ACHN (cell line): ENCODE measurements around the gene SARM1.

Experiments
- DNase-seq: peaks from one replicate; pipeline ENCODE4 v3.0.0-alpha.2; 2015
- in situ Hi-C: cut with HindIII; loops from 2 replicates; pipeline ENCODE4 v1.10.0; 2017; ENCODE audit warnings: low sequenced_read_pairs, low pct_ligation_motif_present, low pct_unique_long_range_greater_than_20kb

The SARM1 gene

GRCh38 chr17:28364665-28365363 is 6.7 kb upstream of the SARM1 start, which contains the start of gene SEBOX:
TSS of gene SEBOX (minus strand) at chr17:28365199. CDS start at chr17:28365151, 48 bp downstream.
- DNase-seq, result no peak
- in situ Hi-C loops, result no loop called here

GRCh38 chr17:28365487-28365886 is 6.0 kb upstream of the SARM1 start:
- no peak for DNase-seq
- in situ Hi-C loops, result no loop called here

DNA sequence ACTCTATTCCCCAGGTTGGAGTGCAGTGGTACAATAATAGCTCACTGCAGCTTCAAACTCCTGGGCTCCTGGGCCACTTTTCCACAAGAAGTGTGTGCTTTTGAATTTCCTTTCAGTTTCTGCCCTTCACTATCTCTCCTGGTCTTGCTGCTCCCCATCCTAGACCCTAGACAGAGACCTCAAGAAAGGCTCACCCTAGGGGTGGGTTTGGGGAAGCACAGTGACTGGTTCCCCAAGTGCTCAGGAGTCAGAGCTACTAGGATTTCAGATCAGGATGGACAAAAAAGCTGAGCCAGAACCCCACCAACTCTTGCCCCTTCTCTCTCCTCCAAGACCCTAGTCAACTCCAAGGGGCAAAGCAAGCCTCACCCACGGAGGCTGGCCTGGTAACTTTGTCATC is 4.9 kb upstream of the SARM1 start:
- DNase-seq, result no peak
- in situ Hi-C loops, result no loop called here

GRCh38 chr17:28367641-28368305 is 3.7 kb upstream of the SARM1 start:
- DNase-seq, result no peak
- in situ Hi-C loops, result no loop called here

DNA sequence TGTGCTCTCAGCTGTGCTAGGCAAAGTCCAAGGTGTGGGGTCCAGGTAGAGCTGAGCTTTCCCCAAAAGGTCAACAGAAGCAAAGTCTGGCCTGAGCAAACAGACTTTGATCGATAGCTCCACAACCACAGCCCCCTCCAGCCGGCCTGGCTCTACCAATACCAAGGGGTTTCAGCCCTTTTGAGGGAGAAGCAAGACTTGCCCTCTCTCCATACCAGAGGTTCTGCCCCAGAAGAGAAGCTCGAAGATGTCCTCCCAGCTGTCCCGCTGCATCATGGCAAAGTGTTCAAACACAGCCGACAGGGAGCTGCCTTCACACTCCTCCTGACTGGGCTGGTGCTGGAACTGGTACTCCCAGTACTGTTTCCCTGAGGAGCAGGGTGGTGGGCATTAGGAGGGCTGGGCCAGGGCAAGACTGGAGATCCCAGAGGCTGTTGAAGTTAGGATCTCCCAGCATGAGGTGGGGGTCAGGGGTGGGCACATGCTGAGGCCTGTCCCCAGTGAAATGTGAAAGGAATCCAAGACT is 3.1 kb upstream of the SARM1 start:
- DNase-seq, result no peak
- in situ Hi-C loops, result no loop called here

- no peak for DNase-seq
- in situ Hi-C loops, result no loop called here
Observed at GRCh38 chr17:28368915-28369683, 2.4 kb upstream of the SARM1 start.

DNA sequence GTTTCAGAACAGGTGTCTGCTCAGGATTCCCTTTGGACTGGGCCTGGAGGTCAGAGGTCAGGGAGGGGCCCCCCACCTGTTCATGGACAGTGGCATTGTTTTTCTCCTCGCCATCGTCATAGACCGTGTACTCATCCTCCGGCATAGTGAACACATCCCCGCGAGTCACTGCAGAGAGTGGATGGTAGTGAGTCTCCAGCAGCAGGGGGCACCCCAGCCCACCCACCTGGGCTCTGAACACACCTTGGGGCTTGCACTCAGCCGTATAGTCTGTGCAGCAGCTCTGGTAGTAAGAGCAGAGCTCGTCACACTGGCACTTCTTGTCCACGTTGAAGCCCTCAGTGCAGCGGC is 1.8 kb upstream of the SARM1 start:
- DNase-seq, result no peak
- in situ Hi-C loops, result no loop called here

DNA sequence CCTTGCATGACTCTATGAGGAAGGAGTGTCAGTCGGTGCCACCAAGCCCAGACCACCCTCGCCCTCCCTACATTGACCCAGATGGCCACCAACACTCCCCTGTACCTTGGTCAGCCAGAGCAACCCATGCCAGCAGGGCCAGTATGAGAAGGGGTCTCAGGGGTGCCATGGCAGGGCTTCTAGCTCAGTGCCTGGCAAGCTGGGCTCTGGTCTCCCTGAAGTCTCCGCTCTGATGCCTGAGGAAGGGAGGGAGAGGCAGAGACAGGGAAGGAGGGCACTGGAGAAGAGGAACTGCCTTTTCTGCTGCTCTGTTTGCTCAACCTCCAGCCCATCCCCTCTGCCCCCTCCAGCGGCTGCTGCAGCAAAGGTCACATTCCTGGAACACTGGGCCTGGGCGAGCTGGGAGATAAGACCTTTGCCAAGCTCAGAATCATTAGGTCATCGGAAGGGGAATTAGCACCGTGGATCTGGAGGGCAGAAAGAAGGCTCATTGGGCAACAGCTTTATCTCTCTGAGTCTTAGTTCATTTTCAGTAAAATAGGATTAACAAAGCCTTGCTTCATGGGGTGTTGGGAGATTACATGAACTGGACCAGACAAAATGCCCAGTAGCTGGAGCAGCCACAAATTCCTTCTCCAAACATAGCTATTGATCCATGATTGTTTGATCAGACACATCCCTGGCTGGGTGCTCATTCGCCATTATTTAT is 1.3 kb upstream of the SARM1 start, which contains the start of gene VTN:
VTN (minus strand) TSS at position 273 of the 709 bp plus-strand sequence; CDS start at position 169, 104 bp downstream.
- in situ Hi-C loops, result no loop called here
- DNase-seq, result peak; percentile 83

GRCh38 chr17:28370744-28371103 is 770 bp upstream of the SARM1 start:
- DNase-seq, result no peak
- in situ Hi-C loops, result no loop called here

DNA sequence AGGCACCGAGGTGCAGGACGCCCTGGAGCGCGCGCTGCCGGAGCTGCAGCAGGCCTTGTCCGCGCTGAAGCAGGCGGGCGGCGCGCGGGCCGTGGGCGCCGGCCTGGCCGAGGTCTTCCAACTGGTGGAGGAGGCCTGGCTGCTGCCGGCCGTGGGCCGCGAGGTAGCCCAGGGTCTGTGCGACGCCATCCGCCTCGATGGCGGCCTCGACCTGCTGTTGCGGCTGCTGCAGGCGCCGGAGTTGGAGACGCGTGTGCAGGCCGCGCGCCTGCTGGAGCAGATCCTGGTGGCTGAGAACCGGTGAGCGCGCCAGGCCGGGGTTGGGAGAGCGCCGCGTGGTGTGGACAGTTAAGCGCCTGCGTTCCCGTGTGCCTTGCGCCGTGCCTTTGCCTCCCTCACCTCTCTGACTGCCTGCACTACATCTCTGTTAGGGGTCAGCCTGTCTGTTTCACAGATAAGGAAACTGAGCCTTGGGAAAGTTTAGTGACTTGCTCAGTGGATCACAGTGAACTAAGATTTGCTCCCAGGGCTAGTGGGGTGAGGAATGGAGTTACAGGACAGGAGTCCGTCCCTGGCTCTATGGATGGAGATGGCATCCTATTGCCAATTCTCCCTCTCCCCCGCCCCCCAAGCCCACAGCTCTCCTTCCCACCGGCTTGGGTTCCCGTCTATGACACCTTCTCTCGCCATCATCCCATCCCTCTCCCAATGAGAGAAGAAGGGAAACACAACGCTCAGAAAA is 880 bp downstream of the SARM1 start:
- DNase-seq, result peak; percentile 56
- in situ Hi-C loops, result no loop called here

- in situ Hi-C loops, result no loop called here
Observed at GRCh38 chr17:28372945-28373274, 1.4 kb downstream of the SARM1 start.

DNA sequence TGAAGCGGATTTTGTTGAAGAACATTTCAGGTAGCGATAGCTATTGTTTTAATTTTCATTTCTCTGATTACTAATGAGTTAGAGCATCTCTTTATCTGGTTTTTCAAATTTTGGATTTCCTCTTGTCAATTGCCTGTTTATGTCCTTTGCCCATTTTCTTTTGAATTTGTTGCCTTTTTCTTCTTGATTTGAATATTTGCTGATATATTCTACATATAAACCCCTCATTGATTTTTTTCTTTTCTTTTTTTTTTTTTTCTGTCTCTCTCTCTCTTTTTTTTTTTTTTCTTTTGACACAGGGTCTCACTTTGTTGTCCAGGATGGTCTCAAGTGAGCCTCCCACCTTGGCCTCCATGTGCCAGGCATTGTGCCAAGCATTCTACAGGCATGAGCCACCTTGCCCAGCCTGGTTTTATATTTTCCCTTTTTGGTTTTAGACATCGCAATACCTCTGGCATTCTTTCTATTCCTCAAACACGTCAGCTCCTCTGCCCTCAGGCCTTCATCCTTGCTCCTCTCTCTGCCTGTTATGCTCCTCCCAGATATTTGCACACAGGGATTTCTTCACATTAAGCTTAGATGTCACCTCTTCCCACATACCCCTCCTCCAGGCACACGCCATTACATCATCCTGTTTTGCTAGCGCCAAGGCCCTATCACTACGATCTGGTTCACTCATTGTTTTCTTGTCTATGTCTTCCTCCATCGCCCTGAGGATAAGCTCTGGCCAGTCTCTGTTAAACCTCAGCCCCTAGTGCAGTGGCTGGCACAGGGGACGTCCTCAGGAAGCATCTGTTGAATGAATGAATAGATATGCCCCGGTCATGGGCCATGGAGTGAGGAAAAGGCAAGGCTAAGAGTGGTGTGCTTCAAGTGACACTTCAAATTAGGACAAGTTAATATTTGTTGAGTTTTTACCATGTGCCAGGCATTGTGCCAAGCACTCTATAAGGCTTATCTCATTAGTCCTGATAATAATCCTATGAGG is 8.6 kb downstream of the SARM1 start:
- no peak for DNase-seq
- in situ Hi-C loops, result no loop called here

More at GRCh38 chr17:28372945-28373274, 1.4 kb downstream of the SARM1 start:
- DNase-seq, result no peak

GRCh38 chr17:28381141-28381825 is 9.8 kb downstream of the SARM1 start:
- DNase-seq, result no peak
- in situ Hi-C loops, result no loop called here

DNA sequence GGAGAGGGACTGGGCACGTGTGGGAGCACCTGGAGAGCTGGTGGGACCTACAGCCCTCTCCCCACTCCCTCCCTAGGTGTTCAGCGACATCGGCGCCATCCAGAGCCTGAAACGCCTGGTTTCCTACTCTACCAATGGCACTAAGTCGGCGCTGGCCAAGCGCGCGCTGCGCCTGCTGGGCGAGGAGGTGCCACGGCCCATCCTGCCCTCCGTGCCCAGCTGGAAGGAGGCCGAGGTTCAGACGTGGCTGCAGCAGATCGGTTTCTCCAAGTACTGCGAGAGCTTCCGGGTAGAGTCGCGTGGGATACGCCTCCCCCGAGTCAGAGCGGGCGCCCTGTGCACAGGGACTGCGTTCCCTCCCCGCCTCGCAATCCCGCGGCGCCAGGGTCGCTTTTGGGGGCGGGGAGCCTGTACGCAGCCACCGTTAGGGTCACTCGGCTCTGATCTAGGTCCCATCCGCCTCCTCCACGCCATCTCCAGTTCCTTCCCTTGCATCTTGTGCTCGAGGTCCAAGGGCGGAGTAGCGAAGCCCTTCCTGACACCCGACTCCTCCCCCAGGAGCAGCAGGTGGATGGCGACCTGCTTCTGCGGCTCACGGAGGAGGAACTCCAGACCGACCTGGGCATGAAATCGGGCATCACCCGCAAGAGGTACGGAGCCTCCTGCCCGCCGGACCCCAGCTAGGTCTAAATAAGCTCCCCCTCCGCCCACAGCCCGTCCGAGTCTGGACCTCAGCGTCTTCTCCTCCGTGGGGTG is 13.0 kb downstream of the SARM1 start:
- DNase-seq, result peak; percentile 87
- in situ Hi-C loops, result no loop called here

- in situ Hi-C loops, result no loop called here
- DNase-seq, result peak; percentile 15
Observed at GRCh38 chr17:28385037-28385400, 13.5 kb downstream of the SARM1 start.

DNA sequence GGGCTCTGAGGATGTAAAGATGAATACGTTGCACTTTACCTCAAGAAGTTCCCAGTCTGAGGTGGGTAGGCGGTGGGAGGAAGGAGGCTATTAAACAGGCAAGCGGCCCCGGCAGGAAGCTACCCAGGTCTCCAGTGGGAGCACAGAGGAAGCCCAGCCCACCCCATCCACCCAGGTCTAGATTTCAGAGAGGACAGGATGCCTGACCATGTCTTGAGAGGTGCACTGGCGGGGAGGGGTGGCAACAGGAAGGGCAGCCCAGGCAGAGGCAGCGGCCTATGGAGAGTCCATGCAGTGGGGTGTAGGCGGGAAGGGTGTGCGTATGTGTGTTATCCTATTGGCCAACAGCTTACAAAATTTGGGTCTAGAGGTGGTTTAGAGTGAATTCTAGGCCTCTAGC is 13.9 kb downstream of the SARM1 start:
- DNase-seq, result no peak
- in situ Hi-C loops, result no loop called here
